Vagina (tissue), 2 donors: ENCODE data around the gene DISP3. TPM values are rescaled to one million over a fixed set of nuclear protein-coding genes. Genes with fewer than 3 reads are reported as not detected.

Experiments used
- DNase-seq, 2 donors: peaks; one replicate each; pipeline ENCODE4 v3.0.0-alpha.2; 2017; ENCODE audit errors: extremely low spot score in 2 of 2
- H3K27ac ChIP-seq: fragments of 200-600 bp; sonication (generic); one replicate; pipeline ENCODE4 v1.5.1; 2019
- H3K27me3 ChIP-seq: fragments of 200-600 bp; sonication (generic); one replicate; pipeline ENCODE4 v1.5.1; 2019
- H3K36me3 ChIP-seq, 2 donors: fragments of 200-600 bp; sonication (generic); one replicate each; pipeline ENCODE4 v1.5.1; 2017 to 2019
- H3K4me1 ChIP-seq: fragments of 200-600 bp; sonication (generic); one replicate; pipeline ENCODE4 v1.5.1; 2019
- H3K4me3 ChIP-seq, 2 donors: fragments of 200-600 bp; sonication (generic); 1 replicate in 1 of 2; 2 replicates in 1 of 2; pipeline ENCODE4 v1.5.1; 2016 to 2019
- H3K9me3 ChIP-seq: fragments of 200-600 bp; sonication (generic); one replicate; pipeline ENCODE4 v1.5.1; 2019
- CTCF ChIP-seq, 3 experiments: fragments of 450-650 bp in 2 of 3; fragments of 200-600 bp in 1 of 3; sonication (generic) in 1 of 3; IDR thresholded peaks; one replicate each; pipeline ENCODE4 v1.5.1; 2017 to 2019; ENCODE audit warnings: antibody characterized with exemption in 3 of 3, mild to moderate bottlenecking in 2 of 3, moderate library complexity in 2 of 3
- POLR2A ChIP-seq, 2 donors: fragments of 450-650 bp; IDR thresholded peaks; one replicate each; pipeline ENCODE4 v1.6.1; 2017; ENCODE audit warnings: antibody characterized with exemption in 2 of 2, mild to moderate bottlenecking in 2 of 2, moderate library complexity in 2 of 2
- POLR2AphosphoS5 ChIP-seq, 2 donors: sonication (generic); formaldehyde crosslinking; IDR thresholded peaks; one replicate each; pipeline ENCODE4 v1.9.0; 2017; ENCODE audit warnings: antibody characterized with exemption in 2 of 2, mild to moderate bottlenecking in 2 of 2, low read depth in 1 of 2; ENCODE audit not compliant: insufficient read depth in 1 of 2
- intact Hi-C: fragments of 100-400 bp; cut with DNase I; formaldehyde crosslinking; loops from one replicate; pipeline ENCODE4 v1.15.1; 2023
- total RNA-seq: library from RNA; depleted of rRNA; stranded (reverse); fragments of >200 nt; gene quantifications from one replicate; pipeline ENCODE4 v1.2.3, GENCODE V29; 2016

The DISP3 gene
- total RNA-seq, 1 donor from 2014 or later = not detected

DNA sequence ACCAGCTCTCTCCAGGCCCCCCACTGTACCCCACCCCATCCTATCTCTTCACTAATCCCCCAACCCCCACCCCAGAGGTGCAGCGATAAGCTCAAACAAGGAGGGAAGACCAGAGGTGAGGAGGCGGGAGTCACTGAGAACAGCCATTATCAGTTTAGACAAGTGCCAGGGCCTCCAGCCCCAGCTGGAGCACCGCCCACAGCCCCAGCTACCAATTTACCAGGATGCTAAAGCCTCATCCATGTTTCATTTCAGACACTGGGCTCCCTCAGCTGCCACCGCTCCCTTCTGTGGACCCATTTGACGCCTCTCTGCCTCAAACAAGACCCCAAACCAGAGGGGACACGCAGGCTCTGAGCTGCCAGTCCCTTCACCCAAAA lies 80.6 kb downstream of the DISP3 start:
- Histone ChIP-seq H3K27me3 (no peaks in the 10 kb centered on the region), H3K36me3 (no peaks in the 10 kb centered on the region), H3K27ac (no peak overlapping the region), H3K9me3 (no peaks in the 10 kb centered on the region), H3K4me1 (no peaks in the 10 kb centered on the region), H3K4me3 (no peak overlapping the region)
- no peak for DNase-seq
- intact Hi-C loops = no loop called here
- TF ChIP-seq CTCF (IDR thresholded peaks at IDR 0.05) (no peak), POLR2AphosphoS5 (IDR thresholded peaks at IDR 0.05; ENCODE audit: insufficient read depth in 1 of 2, low read depth in 1 of 2) (no peak), POLR2A (IDR thresholded peaks at IDR 0.05) (no peak)

DNA sequence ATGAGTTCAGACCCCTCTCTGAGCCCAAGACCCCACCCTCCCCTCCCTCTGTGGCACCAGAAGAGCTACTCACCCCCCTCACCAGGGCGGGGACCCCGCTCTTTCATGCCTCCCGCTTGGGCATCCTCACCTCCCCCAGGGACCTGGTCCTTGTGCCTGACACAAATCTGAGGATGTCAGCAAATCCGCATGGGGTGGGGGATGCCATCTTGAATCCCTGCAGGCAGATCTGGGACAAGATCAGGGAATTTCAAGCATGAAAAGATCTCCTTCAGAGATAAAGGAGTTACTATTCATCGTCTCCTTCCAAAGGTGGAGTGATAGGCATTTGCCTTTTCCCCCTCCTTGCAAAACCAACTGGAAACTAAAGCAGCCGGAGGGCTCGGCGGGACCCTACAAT lies 81.1 kb downstream of the DISP3 start:
- no peak for DNase-seq
- TF ChIP-seq POLR2A (IDR thresholded peaks at IDR 0.05) = no peak
- no peak for TF ChIP-seq POLR2AphosphoS5 (IDR thresholded peaks at IDR 0.05; ENCODE audit: insufficient read depth in 1 of 2, low read depth in 1 of 2)
- TF ChIP-seq CTCF (IDR thresholded peaks at IDR 0.05) = no peak
- Histone ChIP-seq H3K36me3 (no peaks in the 10 kb centered on the region), H3K9me3 (no peaks in the 10 kb centered on the region), H3K27ac (no peak overlapping the region), H3K4me1 (no peaks in the 10 kb centered on the region), H3K27me3 (no peaks in the 10 kb centered on the region), H3K4me3 (no peak overlapping the region)
- intact Hi-C loops = no loop called here

DNA sequence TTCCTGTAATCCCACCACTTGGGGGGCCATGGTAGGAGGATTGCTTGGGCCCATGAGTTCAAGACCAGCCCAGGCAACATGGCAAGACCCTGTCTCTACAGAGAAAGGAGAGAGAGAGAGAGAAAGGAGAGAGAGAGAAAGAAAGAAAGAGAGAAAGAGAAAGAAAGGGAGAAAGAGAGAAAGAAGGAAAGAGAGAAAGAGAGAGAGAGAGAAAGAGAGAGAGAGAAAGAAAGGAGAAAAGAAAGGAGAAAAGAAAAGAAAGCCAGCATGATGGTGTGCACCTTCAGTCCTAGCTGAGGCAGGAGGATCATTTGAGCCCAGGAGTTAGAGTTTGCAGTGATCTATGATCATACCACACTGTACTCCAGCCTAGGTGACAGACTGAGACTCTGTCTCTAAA lies 82.8 kb downstream of the DISP3 start:
- Histone ChIP-seq H3K27ac (no peak overlapping the region), H3K27me3 (no peaks in the 10 kb centered on the region), H3K9me3 (no peaks in the 10 kb centered on the region), H3K36me3 (no peaks in the 10 kb centered on the region), H3K4me3 (no peak overlapping the region), H3K4me1 (no peaks in the 10 kb centered on the region)
- intact Hi-C loops = no loop called here
- no peak for DNase-seq
- TF ChIP-seq CTCF (IDR thresholded peaks at IDR 0.05) (no peak), POLR2A (IDR thresholded peaks at IDR 0.05) (no peak), POLR2AphosphoS5 (IDR thresholded peaks at IDR 0.05; ENCODE audit: insufficient read depth in 1 of 2, low read depth in 1 of 2) (no peak)

- TF ChIP-seq POLR2AphosphoS5 (IDR thresholded peaks at IDR 0.05; ENCODE audit: insufficient read depth in 1 of 2, low read depth in 1 of 2) (no peak), CTCF (IDR thresholded peaks at IDR 0.05) (no peak), POLR2A (IDR thresholded peaks at IDR 0.05) (no peak)
- Histone ChIP-seq H3K27me3 (no peaks in the 10 kb centered on the region), H3K27ac (no peak overlapping the region), H3K36me3 (no peaks in the 10 kb centered on the region), H3K4me1 (no peaks in the 10 kb centered on the region), H3K9me3 (no peaks in the 10 kb centered on the region), H3K4me3 (no peak overlapping the region)
- DNase-seq = no peak
- intact Hi-C loops = no loop called here
These were observed 83.7 kb downstream of the DISP3 start for GRCh38 chr1:11562664-11563063.

GRCh38 chr1:11563560-11564069 lies 84.7 kb downstream of the DISP3 start:
- H3K4me3 ChIP-seq = no peak overlapping the region
- no peak for TF ChIP-seq POLR2AphosphoS5 (IDR thresholded peaks at IDR 0.05; ENCODE audit: insufficient read depth in 1 of 2, low read depth in 1 of 2)
- TF ChIP-seq POLR2A (IDR thresholded peaks at IDR 0.05) = no peak
- TF ChIP-seq CTCF (IDR thresholded peaks at IDR 0.05) = no peak
- DNase-seq = no peak
- no peaks in the 10 kb centered on the region for H3K9me3 ChIP-seq
- H3K4me1 ChIP-seq = no peaks in the 10 kb centered on the region
- intact Hi-C loops = no loop called here
- H3K36me3 ChIP-seq = no peaks in the 10 kb centered on the region
- no peaks in the 10 kb centered on the region for H3K27me3 ChIP-seq
- no peak overlapping the region for H3K27ac ChIP-seq
